RPMI7951 (cell line): Measurements from ENCODE around the gene PRRC2B. TPM values are rescaled to one million over a fixed set of nuclear protein-coding genes. Genes with fewer than 3 reads are reported as not detected.

Source experiments
- DNase-seq: peaks from one replicate; pipeline ENCODE4 v3.0.0-alpha.2; 2012; ENCODE audit warnings: low read depth
- total RNA-seq: library from RNA; depleted of rRNA; stranded (reverse); fragments of >200 nt; shearing (Covaris generic); gene quantifications from 2 replicates; pipeline ENCODE4 v1.2.3, GENCODE V29; 2014

Gene PRRC2B
- total RNA-seq, 1 experiment from 2014 or later = 17.4 TPM

DNA sequence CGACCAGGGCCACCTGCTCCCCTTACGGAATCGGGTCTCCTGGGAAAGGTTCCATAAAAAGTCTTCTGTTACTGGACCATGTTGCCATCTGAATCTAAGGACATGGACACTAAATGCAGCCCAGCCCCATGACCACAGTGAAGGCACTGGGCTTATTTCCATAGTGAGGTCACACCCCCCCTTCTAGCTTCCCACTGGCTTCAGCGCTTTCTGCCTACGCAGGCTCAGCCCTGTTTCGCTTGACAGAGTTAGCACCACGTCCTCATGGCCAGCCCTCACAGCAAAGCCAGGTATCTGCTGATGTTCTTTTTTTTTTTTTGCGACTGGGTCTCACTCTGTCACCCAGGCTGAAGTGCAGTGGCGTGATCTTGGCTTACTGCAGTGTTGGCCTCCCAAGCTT is 123.0 kb downstream of the PRRC2B start:
- DNase-seq = no peak

DNA sequence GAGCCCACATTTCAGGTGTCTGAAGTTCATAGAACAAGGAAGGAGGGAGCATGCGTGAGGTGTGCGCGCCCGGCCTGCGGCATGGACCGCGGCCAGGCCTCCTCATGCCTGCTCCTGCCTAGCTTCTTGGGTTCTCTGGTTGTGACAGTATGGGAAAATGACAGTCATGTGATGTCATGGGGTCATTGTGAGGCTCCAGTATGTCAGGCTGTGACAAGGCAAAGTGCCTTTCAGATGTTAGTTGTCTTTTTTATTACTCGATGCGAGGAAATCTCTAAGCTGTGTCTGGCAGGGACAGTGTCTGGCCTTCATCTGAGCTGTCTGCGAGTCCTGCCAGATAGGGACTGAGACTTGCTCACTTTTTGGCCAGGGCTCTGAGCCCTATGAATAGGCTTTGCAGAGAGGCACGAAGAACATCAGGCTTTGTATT is 123.9 kb downstream of the PRRC2B start:
- DNase-seq = no peak

DNA sequence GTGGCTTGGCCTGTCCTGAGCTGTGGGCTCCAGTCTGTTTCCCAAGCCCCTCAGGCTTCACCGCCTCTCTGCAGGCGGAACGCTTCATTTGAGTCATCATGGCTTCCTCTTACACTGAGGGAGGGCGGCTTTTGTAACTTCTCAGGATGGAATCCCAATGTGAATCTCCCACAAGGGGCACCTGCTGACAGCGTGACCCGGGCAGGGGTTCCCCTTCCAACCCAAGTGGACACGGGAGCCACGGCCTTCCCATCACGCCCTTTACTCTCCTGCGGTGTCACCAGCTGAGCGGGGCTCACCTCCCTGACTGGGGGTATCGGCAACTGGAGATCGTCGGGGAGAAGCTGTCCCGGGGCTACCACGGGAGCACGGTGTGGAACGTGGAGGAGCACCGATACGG is 124.7 kb downstream of the PRRC2B start:
- DNase-seq = no peak

DNA sequence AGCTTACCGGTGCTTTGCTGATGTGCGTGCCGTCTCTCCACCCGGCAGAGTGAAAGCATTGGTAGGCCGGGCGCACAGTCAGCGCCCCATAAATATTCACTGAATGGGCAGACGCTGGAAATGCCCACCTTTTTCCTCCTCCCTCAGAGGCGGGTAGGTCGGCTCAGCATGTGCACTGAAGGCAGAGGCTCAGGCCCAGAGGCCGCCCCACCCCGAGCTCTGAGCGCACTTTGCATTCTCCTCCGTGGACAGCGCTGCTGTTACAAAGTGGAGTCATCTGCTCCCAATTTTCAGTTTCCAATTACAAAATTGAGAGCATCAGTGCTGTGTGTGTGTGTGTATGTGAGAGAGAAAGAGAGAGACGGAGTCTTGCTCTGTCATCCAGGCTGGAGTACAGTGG is 126.6 kb downstream of the PRRC2B start:
- no peak for DNase-seq

DNA sequence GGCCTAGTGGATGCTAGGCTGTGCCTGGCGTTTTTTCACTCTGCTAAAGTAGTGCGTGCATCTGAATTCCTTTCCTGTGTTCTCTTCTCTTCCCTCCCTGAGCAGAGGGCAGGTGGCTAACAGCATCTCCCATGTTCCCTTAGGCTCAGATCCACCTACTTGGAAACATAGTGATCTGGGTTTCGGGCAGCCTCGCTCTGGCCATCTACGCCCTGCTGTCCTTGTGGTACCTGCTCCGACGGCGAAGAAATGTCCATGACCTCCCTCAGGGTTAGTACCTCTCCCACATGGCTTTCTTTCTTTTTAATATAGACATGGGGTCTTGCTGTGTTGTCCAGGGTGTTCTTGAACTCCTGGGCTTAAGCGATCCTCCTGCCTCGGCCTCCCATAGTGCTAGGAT is 127.3 kb downstream of the PRRC2B start:
- no peak for DNase-seq

DNA sequence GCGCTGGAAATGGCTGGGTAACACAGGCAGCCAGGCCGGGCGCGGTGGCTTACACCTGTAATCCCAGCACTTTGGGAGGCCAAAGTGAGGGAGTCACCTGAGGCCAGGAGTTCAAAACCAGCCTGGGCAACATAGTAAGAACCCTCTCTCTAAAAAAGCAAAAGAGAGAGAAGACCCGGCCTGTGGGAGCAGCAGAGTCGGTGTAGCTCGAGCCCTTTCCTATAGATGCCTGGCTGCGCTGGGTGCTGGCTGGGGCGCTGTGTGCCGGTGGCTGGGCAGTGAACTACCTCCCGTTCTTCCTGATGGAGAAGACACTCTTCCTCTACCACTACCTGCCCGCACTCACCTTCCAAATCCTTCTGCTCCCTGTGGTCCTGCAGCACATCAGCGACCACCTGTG is 127.9 kb downstream of the PRRC2B start:
- DNase-seq = no peak

DNA sequence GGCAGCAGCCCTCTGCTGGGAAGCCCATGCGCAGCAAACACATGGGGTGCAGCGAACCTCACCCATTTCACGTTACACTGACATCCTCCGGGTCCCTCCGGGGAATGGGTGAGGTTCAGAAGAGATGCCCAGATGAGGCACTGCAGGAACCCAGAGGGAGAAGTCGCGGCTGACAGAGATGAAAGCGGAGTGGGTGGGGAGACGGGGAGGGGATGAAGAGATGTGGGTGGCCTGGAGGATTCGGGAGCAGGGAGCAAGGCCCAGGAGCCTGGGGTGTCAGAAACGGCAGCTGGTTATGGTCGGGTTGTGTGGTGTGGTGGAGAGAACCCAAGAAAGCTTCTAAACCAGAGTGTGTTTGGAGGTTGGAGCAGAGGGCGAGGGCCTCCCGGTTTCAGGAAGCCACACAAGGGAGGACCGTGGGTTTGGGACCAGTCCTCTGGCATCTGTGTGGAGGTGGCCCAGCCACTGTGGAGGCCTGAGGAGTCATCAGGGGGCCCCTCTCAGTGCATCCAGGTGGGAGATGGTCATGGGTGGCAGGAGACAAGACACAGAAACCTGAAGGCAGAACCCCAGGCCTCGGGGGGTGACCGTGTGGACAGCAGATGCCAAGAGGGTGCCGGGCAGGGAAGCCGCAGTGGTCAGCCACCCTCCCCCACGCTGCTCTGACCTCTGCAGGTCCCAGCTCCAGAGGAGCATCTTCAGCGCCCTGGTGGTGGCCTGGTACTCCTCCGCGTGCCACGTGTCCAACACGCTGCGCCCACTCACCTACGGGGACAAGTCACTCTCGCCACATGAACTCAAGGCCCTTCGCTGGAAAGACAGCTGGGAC is 128.6 kb downstream of the PRRC2B start:
- DNase-seq = no peak

DNA sequence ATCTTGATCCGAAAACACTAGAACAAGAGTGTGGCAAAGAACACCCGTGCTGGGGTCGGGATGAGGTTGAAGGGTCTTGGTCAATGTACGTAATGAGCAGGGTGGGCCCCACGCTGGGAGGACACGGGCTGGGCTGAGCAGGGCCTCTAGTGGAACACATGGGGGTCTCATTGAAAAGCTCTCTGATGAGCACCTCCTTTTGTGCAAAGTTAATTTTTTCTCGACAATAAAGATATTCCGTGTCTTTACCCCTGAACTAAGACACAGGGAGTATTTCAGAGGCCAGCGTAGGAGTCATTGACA is 129.2 kb downstream of the PRRC2B start:
- DNase-seq = no peak

DNA sequence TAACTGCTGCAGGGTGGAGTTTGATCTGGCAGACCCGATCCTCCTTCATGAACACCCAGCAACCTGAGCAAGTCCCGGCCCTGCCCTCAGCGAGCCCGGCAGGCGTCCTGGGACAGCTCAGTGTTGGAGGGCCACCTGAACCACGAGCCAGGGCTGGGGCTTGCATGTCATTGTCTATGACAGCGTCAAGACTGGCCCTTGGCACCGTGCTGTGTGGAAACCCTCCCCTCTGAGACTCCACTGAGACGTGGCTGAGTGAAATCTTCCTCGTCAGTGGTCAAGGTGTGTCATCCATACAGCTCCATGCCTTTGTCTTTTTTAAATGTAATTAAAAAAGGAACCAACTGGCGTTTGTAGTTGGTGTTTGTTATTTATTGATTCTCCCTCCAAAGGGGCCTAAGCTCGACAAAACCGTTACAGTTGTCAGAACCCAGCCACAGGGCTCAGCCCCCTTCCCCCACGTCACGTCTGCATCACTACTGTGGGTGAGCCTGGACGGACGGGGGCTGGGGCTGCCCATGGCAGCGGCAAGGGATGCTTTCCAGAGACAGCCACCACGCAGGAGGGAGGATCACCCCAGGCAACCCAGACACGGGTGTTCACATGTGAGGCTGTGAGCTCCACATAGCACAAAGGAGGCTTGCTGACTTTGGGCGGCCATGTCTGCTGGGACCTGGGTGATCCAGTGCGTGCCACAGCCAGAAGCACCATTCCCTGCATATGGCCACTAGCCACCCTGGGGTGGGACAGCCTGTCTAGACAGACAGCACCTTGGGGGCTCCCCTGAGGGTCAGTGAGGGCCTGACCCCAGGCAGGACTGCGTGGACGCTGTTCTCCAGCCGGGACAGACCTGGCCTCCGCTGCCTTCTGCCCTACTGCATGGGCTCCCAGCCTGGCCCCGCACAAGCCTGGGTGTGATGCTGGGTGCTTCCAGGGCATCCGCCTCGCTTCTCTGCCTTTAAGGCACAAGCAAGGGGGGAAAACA is 129.9 kb downstream of the PRRC2B start:
- DNase-seq = no peak

DNA sequence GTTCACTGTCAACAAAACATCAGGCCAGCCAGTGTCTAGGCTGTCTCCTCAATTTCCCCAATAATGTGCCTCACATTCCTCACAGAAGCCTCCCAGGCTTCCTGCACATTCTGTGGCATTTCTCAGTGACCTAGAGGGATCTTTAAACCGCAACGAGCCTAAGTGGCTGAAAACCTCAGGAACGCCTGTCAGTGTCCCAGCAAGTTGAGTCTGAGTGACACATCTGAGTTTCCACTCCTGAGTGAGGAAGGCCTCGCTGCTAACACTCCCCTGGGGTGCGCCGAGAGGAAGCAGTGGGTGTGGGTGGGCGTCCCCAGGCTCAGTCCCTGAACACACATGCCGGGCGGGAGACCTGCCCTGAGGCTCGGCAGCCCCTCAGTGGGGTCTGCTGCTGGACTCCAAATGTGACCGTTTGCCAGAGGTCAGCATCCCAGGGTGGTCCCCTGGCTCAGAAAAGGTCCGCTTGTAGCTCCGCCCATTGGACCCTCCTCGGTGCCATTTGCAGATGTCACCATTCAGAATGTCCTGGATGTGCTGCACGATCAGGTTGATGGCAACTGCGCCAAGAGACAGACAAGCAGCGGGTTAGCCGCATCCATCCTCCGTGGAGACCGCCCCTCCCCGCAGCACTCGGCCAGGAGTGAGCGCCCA is 130.9 kb downstream of the PRRC2B start:
- DNase-seq = no peak

DNA sequence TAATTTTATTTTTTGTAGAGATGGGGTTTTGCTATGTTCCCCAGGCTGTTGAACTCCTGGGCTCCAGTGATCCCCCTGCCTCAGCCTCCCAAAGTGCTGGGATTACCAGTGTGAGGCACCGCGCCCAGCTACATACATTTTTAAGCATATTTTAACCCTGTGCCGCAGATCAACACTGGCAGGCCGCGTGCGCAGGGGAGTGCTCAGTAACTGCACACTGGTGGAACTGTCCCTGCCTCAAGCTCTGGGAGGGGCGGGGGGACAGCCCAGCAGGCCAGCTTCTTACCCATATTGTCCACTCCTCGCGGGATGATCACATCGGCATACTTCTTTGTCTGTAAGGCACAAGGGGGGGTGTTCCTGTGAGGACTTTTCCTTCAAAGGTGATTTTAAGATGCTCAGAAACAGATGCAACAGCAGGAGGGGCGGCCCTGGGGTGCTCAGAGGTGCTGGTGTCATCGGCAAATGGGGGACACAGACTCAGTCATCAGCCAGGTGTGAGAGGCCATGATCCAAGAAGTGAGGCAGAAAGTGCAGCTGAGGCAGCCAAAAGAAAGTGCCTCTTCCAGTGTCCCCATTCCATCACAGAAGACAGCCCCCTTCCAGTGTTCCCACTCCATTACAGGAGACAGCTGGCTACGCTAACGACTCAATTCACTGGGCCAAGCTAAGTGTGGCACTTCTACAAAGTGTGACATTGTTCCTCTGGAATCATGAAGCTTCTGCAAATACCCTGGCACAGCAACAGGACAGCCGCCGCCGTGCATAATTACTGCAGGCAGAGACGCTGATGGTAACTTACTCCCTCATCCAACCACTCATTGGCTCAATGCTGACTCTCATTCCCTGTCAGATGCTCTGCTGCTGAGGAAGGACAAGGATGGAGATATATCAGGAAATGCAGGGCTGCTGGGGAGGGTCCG is 132.0 kb downstream of the PRRC2B start:
- no peak for DNase-seq

DNA sequence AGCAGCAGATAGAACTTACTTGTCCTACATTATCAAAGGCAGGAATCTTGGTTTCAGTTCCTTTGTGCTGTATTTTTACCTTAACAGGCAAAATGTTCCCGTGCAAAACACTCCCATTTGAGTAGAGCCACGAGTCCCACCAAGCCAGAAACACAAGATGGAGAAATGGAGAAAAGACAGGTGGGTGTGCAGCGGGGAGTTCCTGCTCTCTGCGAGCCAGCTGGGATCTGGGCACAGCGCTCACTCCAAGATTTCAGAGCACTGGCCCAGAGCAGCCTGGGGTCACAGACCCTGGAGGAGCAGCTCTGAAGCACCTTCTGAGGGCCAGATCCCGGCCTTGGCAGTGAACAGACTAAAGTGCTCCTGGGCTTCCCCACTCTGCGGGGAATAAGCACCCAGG is 134.3 kb downstream of the PRRC2B start:
- no peak for DNase-seq

DNA sequence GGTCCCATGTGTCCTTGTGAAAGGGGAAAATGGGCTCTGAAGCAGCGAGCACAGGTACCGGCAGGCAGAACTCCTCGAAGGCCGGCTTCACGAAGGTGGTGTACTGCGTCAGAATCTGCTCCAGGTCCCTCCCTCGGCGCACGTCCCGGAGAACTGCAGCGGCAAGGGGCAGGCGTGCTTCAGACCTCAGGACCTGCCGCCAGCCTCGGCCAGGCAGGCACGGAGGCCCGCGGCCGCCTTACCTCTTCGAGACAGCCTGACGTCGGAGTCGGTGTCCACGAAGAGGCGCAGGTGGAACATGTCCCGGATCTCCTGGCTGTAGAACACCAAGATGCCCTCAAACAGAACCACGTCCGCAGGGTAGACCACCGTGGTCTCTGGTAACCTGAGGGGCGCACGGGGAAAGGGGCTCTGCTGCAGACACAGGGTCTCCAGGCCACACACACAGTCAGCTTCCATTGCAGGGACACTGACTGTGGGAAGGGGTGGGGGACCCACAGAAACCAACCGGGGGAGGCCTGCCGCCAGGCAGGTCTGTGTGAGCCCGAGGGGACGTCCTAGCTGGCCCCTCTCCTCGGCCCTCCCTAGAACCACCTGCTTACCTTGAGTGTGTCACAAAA is 135.1 kb downstream of the PRRC2B start:
- no peak for DNase-seq

DNA sequence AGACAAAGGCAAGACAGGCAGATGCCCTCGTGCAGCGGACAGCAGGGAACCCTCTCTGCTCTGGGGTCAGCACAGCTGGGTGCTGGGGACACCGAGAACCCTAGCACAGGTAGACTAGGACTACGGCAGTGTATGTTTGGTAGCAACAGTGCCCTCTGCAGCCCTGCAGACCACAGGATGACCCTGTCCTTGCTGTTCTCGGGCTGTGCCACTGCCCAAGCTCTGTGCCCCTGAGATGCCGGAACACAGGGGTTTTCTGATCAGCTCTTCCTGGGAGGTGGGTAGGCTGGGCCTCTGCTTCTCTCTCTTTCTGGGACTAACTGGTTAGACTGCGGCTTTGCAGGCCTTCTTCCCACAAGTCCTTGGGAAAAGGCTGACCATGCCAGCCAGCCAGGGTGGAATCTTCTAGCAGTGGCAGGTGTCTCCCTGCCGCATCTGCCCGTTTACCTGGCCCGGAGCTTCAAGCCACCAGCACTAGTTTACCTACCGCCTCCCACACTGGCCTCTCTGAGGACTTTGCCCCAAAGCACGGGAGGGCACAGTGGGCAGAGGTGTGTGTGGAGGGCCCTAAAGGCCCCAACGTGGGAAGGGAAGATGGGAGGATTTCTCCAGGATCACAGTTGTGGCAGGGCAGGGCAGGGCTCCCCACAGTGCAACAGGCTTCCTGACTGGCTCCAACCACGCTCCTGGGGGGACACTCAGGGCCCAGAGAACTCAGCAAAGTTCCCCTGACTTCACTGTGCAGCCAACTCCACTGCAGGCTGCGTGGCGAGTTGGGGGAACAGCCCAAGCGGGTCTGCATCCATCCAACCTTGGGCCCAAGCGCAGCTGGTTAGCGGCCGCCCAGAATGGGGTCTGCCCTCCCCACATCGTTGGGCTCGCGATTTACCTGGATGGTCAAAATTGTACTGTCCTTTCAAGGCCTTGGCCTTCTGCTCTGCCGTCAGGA is 136.0 kb downstream of the PRRC2B start:
- no peak for DNase-seq

DNA sequence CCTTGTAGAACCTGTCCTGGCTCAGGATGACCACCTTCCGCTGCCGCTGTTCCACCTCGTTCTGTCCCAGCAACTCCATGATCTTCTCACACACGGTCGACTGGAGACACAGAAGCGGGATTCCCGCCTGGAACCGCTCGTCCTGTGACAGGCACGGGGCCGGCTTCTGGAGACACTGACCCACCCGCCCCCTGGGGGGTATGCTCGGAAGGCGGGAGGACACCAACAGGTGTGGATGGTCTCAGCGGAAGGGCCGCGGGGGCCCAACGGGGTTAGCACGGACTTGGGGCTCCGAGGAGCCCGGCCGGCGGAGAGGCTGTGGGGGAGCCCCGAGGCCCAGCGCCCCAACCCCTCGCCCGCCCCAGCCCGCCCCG is 136.6 kb downstream of the PRRC2B start:
- DNase-seq = peak; percentile 33

DNA sequence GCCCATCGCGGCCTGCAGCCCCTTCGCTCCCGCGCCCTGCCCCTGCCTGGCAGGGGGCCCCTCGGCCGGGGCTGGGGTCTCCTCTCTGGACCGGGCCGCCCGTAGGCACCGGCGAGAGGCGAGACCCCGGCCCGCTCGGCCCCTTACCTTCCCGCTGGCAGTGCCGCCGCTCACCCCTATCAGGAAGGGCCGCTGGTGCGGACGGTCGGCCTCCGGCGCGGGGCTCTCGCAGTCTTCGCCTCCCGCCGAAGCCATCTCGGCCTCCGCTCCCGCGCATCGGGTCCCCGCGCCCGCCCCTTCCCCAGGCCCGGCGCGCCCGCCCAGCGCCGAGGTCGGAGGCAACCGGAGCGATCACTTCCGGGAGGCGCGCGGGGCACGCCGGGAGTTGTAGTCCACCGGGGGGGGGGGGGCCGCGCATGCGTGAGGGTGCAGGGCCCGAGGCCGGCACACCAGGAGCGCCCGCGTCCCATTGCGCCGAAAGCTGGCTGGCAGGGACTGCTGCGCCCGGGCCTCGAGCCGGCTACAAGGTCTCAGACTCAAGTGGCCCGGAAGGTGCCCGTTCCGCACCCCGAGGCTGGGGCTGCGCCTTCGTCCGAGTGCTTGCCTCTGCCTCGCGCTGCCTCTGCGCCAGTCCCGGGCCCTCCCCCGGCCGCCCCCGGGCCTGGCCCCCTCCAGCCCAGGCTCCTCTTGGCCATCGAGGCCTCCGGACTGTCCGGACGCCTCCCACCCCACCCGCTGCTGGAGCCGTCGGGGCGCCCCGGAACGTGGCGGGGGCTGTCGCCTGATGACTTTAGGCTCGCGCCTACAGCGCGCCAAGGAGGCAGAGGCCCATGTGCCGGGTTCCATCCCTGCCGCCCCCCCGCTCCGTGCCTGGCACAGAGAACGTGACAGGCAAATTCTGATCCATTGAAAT is 137.3 kb downstream of the PRRC2B start, which contains the start of gene UCK1:
Gene UCK1, minus strand, starts transcription at position 344 of the 913 bp plus-strand sequence. Its CDS starts 89 bp downstream, at position 255.
- DNase-seq = peak; percentile 73

DNA sequence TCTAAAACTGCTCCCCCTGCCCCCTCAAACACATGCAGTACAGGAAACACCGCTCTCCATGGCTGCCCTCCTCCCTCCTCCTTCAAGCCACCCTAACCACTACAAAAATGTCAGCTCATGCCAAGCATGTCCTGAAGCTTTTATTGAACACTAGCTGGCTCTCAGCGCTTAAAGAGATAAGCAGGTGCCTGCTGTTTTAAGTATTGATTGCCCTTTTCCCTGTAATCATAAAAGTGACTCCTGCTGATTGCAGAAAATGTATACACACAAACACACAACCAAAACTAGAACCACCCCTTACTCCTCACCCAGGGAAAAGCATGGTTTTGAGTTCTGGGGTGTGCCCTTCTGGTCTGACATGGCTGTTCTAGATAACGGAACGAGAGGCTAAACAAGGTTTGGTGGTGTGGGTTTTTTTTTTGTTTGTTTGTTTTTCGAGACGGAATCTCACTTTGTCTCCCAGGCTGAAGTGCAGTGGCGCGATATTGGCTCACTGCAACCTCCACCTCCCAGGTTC is 140.9 kb downstream of the PRRC2B start:
- no peak for DNase-seq

DNA sequence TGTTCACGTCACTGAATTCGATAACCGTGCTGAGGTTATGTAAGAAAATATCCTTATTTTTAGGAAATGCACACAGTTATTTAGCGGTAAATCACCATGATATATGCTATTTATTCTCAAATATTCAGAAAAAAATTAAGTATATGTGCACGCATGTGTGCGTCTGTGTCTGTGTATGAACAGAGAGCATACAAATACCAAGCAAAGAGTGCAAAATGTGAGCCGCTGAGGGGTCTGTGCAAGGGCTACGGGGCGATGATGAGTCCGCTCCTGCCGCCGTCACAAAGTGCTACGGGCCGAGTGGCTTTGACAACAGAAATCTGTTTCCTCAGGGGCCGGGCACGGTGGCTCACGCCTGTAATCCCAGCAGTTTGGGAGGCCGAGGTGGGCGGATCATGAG is 144.1 kb downstream of the PRRC2B start:
- DNase-seq = no peak
